Neural cell (in vitro differentiated cells): ENCODE results near the gene DPP3.
"Not testable (repeated sequence)": the region's sequence is repeated elsewhere in the genome, so short reads cannot be mapped to it uniquely, and the experiment has no call there.

Source experiments
- EZH2 ChIP-seq: fragments of 200-600, 300-800 bp; shearing (Covaris generic), sonication (generic); IDR thresholded peaks from 2 replicates; pipeline ENCODE4 v1.6.1; 2014; ENCODE audit warnings: antibody characterized with exemption, low read length, borderline replicate concordance, mild to moderate bottlenecking; ENCODE audit not compliant: insufficient read depth, poor library complexity, severe bottlenecking
- MXI1 ChIP-seq: fragments of 450-650 bp; conservative IDR thresholded peaks from 2 replicates; pipeline ENCODE4 v1.6.1; 2014; ENCODE audit warnings: antibody characterized with exemption, mild to moderate bottlenecking; ENCODE audit not compliant: poor library complexity, severe bottlenecking
- POLR2AphosphoS5 ChIP-seq: IDR thresholded peaks from 2 replicates; pipeline ENCODE4 v1.6.1; 2012
- RAD21 ChIP-seq: fragments of 450-650 bp; conservative IDR thresholded peaks from 2 replicates; pipeline ENCODE4 v1.6.1; 2014; ENCODE audit warnings: antibody characterized with exemption, mild to moderate bottlenecking, moderate library complexity
- TF ChIP-seq, protein P1 (sequence below): fragments of 450-650 bp; IDR thresholded peaks from 2 replicates; pipeline ENCODE4 v1.5.1; 2014; ENCODE audit warnings: antibody characterized with exemption, mild to moderate bottlenecking, moderate library complexity; ENCODE audit not compliant: poor library complexity, severe bottlenecking

DNA sequence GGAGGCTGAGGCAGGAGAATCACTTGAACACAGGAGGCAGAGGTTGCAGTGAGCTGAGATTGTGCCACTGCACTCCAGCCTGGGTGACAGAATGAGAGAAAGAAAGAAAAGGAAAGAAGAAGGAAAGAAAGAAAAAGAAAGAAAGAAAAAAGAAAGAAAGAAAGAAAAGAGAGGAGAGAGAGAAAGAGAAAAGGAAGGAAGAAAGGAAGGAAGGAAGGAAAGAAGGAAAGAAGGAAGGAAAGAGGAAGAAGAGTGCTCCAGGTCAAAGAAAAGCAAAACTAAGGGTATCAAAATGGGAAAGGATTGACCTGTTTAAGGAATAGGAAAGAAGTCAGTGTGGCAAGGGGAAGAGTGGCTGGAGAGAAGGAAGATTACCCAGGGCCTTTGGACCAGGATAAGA is 48.9 kb upstream of the DPP3 start:
- not testable (repeated sequence) for TF ChIP-seq RAD21, POLR2AphosphoS5, EZH2, MXI1
- TF ChIP-seq, protein P1, sequence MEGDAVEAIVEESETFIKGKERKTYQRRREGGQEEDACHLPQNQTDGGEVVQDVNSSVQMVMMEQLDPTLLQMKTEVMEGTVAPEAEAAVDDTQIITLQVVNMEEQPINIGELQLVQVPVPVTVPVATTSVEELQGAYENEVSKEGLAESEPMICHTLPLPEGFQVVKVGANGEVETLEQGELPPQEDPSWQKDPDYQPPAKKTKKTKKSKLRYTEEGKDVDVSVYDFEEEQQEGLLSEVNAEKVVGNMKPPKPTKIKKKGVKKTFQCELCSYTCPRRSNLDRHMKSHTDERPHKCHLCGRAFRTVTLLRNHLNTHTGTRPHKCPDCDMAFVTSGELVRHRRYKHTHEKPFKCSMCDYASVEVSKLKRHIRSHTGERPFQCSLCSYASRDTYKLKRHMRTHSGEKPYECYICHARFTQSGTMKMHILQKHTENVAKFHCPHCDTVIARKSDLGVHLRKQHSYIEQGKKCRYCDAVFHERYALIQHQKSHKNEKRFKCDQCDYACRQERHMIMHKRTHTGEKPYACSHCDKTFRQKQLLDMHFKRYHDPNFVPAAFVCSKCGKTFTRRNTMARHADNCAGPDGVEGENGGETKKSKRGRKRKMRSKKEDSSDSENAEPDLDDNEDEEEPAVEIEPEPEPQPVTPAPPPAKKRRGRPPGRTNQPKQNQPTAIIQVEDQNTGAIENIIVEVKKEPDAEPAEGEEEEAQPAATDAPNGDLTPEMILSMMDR = not testable (repeated sequence)
